Fibroblast of skin of left biceps (primary cell): ENCODE data around the gene CREBBP.

ENCODE experiments used
- DNase-seq, 2 experiments: peaks; one replicate each; pipeline ENCODE4 v3.0.0-alpha.2; 2013; ENCODE audit warnings: low read depth in 2 of 2

Gene CREBBP

GRCh38 chr16:3856367-3857141, 24.0 kb downstream of the CREBBP start:
- no peak for DNase-seq

- DNase-seq = no peak
Observed at GRCh38 chr16:3854750-3855541, 25.6 kb downstream of the CREBBP start.

- no peak for DNase-seq
Observed at GRCh38 chr16:3850544-3850899, 30.0 kb downstream of the CREBBP start.

GRCh38 chr16:3849751-3850543, 30.6 kb downstream of the CREBBP start:
- no peak for DNase-seq

GRCh38 chr16:3846595-3847091, 33.9 kb downstream of the CREBBP start:
- DNase-seq = no peak

- DNase-seq = no peak
Observed at GRCh38 chr16:3846087-3846486, 34.4 kb downstream of the CREBBP start.

GRCh38 chr16:3842994-3843393, 37.5 kb downstream of the CREBBP start:
- no peak for DNase-seq

- no peak for DNase-seq
Observed at GRCh38 chr16:3841729-3842508, 38.6 kb downstream of the CREBBP start.

GRCh38 chr16:3839402-3840184, 40.9 kb downstream of the CREBBP start:
- DNase-seq = no peak

GRCh38 chr16:3838600-3839401, 41.7 kb downstream of the CREBBP start:
- no peak for DNase-seq

- DNase-seq = no peak
Observed at GRCh38 chr16:3837851-3838586, 42.5 kb downstream of the CREBBP start.

- no peak for DNase-seq
Observed at GRCh38 chr16:3836641-3837040, 43.9 kb downstream of the CREBBP start.

- DNase-seq = no peak
Observed at GRCh38 chr16:3835089-3835602, 45.4 kb downstream of the CREBBP start.

- no peak for DNase-seq
Observed at GRCh38 chr16:3832668-3833067, 47.8 kb downstream of the CREBBP start.

GRCh38 chr16:3830625-3831254, 49.8 kb downstream of the CREBBP start:
- DNase-seq = no peak

- DNase-seq = no peak
Observed at GRCh38 chr16:3829631-3830536, 50.6 kb downstream of the CREBBP start.

- no peak for DNase-seq
Observed at GRCh38 chr16:3825940-3826339, 54.6 kb downstream of the CREBBP start.
